ENCODE results near the gene LZTR1. TPM values are rescaled to one million over a fixed set of nuclear protein-coding genes. Genes with fewer than 3 reads are reported as not detected.
"Not testable (repeated sequence)": the region's sequence is repeated elsewhere in the genome, so short reads cannot be mapped to it uniquely, and the experiment has no call there.

LZTR1 gene
- total RNA-seq, 1 experiment from 2014 or later, result 41.5 TPM

GRCh38 chr22:21044931-21045584 lies 63.0 kb downstream of the LZTR1 start:
- DNase-seq (ENCODE audit: low spot score), result no peak
- in situ Hi-C loops (cut with HindIII; ENCODE audit: low sequenced_read_pairs), result no loop called here

- peak; percentile 90 for DNase-seq (ENCODE audit: low spot score)
- in situ Hi-C loops (cut with HindIII; ENCODE audit: low sequenced_read_pairs), result no loop called here
Measured at GRCh38 chr22:21045585-21046294, 63.6 kb downstream of the LZTR1 start, which contains the start of gene LRRC74B. Gene LRRC74B, plus strand, starts transcription at chr22:21045946. Its CDS starts 41 bp downstream, at chr22:21045987.

- in situ Hi-C loops (cut with HindIII; ENCODE audit: low sequenced_read_pairs), result no loop called here
- no peak for DNase-seq (ENCODE audit: low spot score)
Measured at GRCh38 chr22:21047035-21047661, 65.1 kb downstream of the LZTR1 start.

GRCh38 chr22:21047730-21048129 lies 65.6 kb downstream of the LZTR1 start:
- no peak for DNase-seq (ENCODE audit: low spot score)
- in situ Hi-C loops (cut with HindIII; ENCODE audit: low sequenced_read_pairs), result no loop called here

GRCh38 chr22:21048448-21048847 lies 66.4 kb downstream of the LZTR1 start:
- DNase-seq (ENCODE audit: low spot score); in situ Hi-C loops (cut with HindIII; ENCODE audit: low sequenced_read_pairs): not testable (repeated sequence)

Other genes with a start within 250 kb of the LZTR1 start
- not detected in 2 replicates for gene SERPIND1, start 208.2 kb upstream of the LZTR1 start, total RNA-seq (2014; rRNA removed; shearing (Covaris generic))
- gene PI4KA, start 123.5 kb upstream of the LZTR1 start, total RNA-seq (2014; rRNA removed; shearing (Covaris generic)), result 34.3 and 37.2 TPM in 2 replicates
- gene SNAP29, start 123.3 kb upstream of the LZTR1 start, total RNA-seq (2014; rRNA removed; shearing (Covaris generic)), result 8.3 and 16.4 TPM in 2 replicates
- 30.7 and 33.9 TPM in 2 replicates for gene CRKL, start 64.9 kb upstream of the LZTR1 start, total RNA-seq (2014; rRNA removed; shearing (Covaris generic))
- 130 and 138 TPM in 2 replicates for gene AIFM3, start 15.0 kb upstream of the LZTR1 start, total RNA-seq (2014; rRNA removed; shearing (Covaris generic))
- 70.5 and 73.5 TPM in 2 replicates for gene THAP7, start 19.8 kb downstream of the LZTR1 start, total RNA-seq (2014; rRNA removed; shearing (Covaris generic))
- gene P2RX6, start 32.9 kb downstream of the LZTR1 start, total RNA-seq (2014; rRNA removed; shearing (Covaris generic)), result 0.98 and 1.1 TPM in 2 replicates
- gene SLC7A4, start 50.3 kb downstream of the LZTR1 start, total RNA-seq (2014; rRNA removed; shearing (Covaris generic)), result not detected in 2 replicates
- gene LRRC74B, start 63.6 kb downstream of the LZTR1 start, total RNA-seq (2014; rRNA removed; shearing (Covaris generic)), result not detected in 2 replicates